ENCODE measurements around the gene DOLPP1. TPM values are rescaled to one million over a fixed set of nuclear protein-coding genes. Genes with fewer than 3 reads are reported as not detected.

DOLPP1 gene
- total RNA-seq, 1 donor from 2014 or later, result 12.7 TPM

GRCh38 chr9:129093602-129094386, 12.9 kb downstream of the DOLPP1 start:
- no peak overlapping the region for H3K4me3 ChIP-seq (ENCODE audit: low read depth, low read length)
- no peak for TF ChIP-seq CTCF (conservative IDR thresholded peaks at IDR 0.05; ENCODE audit: low read depth, low read length)
- no peak for DNase-seq (ENCODE audit: low read depth)

- no peak overlapping the region for H3K4me3 ChIP-seq (ENCODE audit: low read depth, low read length)
- no peak for TF ChIP-seq CTCF (conservative IDR thresholded peaks at IDR 0.05; ENCODE audit: low read depth, low read length)
- DNase-seq (ENCODE audit: low read depth), result no peak
Observed at GRCh38 chr9:129094387-129095169, 13.7 kb downstream of the DOLPP1 start.

- DNase-seq (ENCODE audit: low read depth), result no peak
Observed at GRCh38 chr9:129095170-129095667, 14.3 kb downstream of the DOLPP1 start.

GRCh38 chr9:129095908-129096307, 15.0 kb downstream of the DOLPP1 start:
- DNase-seq (ENCODE audit: low read depth), result no peak
- TF ChIP-seq CTCF (conservative IDR thresholded peaks at IDR 0.05; ENCODE audit: low read depth, low read length), result no peak
- H3K4me3 ChIP-seq (ENCODE audit: low read depth, low read length), result no peak overlapping the region

More at GRCh38 chr9:129095170-129095667, 14.3 kb downstream of the DOLPP1 start:
- no peak for TF ChIP-seq CTCF (conservative IDR thresholded peaks at IDR 0.05; ENCODE audit: low read depth, low read length)
- no peak overlapping the region for H3K4me3 ChIP-seq (ENCODE audit: low read depth, low read length)

- TF ChIP-seq CTCF (conservative IDR thresholded peaks at IDR 0.05; ENCODE audit: low read depth, low read length), result no peak
- DNase-seq (ENCODE audit: low read depth), result no peak
- no peak overlapping the region for H3K4me3 ChIP-seq (ENCODE audit: low read depth, low read length)
Observed at GRCh38 chr9:129097671-129098306, 16.9 kb downstream of the DOLPP1 start.

- H3K4me3 ChIP-seq (ENCODE audit: low read depth, low read length), result no peak overlapping the region
- DNase-seq (ENCODE audit: low read depth), result no peak
- no peak for TF ChIP-seq CTCF (conservative IDR thresholded peaks at IDR 0.05; ENCODE audit: low read depth, low read length)
Observed at GRCh38 chr9:129098328-129098727, 17.4 kb downstream of the DOLPP1 start.
